Measurements from ENCODE around the gene LEFTY1.

DNA sequence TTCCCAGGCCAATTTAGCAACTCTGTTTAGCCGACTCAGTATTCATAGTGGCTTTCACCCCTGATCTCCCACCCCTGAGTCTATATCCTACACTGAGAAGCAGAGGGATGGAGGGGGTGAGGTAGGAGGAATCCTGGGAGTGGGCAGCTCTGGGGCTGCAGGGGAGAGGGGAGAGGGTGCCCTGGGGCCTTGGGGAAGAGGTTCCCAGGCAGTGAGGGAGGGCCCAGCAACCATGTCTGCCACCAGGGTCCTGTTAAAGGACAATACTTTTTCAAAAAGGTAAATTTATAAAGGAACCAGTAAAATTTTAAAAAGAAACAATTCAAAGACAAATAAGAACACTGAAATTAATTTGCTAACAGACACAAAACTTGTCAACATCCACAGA lies 48.7 kb downstream of the LEFTY1 start:
- TF ChIP-seq, protein P1, sequence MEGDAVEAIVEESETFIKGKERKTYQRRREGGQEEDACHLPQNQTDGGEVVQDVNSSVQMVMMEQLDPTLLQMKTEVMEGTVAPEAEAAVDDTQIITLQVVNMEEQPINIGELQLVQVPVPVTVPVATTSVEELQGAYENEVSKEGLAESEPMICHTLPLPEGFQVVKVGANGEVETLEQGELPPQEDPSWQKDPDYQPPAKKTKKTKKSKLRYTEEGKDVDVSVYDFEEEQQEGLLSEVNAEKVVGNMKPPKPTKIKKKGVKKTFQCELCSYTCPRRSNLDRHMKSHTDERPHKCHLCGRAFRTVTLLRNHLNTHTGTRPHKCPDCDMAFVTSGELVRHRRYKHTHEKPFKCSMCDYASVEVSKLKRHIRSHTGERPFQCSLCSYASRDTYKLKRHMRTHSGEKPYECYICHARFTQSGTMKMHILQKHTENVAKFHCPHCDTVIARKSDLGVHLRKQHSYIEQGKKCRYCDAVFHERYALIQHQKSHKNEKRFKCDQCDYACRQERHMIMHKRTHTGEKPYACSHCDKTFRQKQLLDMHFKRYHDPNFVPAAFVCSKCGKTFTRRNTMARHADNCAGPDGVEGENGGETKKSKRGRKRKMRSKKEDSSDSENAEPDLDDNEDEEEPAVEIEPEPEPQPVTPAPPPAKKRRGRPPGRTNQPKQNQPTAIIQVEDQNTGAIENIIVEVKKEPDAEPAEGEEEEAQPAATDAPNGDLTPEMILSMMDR (IDR thresholded peaks at IDR 0.05 in 8 of 11, conservative IDR thresholded peaks at IDR 0.05 in 3 of 11) = no peak
- TF ChIP-seq POLR2A (IDR thresholded peaks at IDR 0.05) (no peak), POLR2AphosphoS5 (IDR thresholded peaks at IDR 0.05) (no peak)
